Adipose tissue (tissue), 3 donors: ENCODE data around the gene SPTBN2. TPM values are rescaled to one million over a fixed set of nuclear protein-coding genes. Genes with fewer than 3 reads are reported as not detected.

Experiments used
- polyA plus RNA-seq, 3 donors: library from polyadenylated mRNA; stranded (reverse); fragments of 200-250 nt; gene quantifications; one replicate each; pipeline ENCODE4 v1.2.3, GENCODE V29; 2013
- donor health status: healthy with polysubstance abuse.
- donor health status: Bipolar disorder and iron deficiency.
- donor health status: healthy.

Gene SPTBN2
- polyA plus RNA-seq, 3 donors: 0.22 to 22.3 (median 1.5) TPM

Other genes with a start within 250 kb of the SPTBN2 start
- 10 to 100 TPM; 15.1 to 29.0 (median 18.6) TPM for gene DPP3, start 248.8 kb downstream of the SPTBN2 start, polyA plus RNA-seq
- 10 to 100 TPM; 11.5 to 15.5 (median 12.3) TPM for gene BBS1, start 218.6 kb downstream of the SPTBN2 start, polyA plus RNA-seq
- 10 to 100 TPM in 2 of 3 donors, 1 to 10 TPM in 1; 8.2 to 12.2 (median 10.8) TPM for gene ZDHHC24, start 183.2 kb downstream of the SPTBN2 start, polyA plus RNA-seq
- gene ACTN3, start 182.3 kb downstream of the SPTBN2 start, polyA plus RNA-seq: under 1 TPM in 2 of 3 donors, not detected in 1; 0.03 to 0.15 TPM
- gene CTSF, start 160.6 kb downstream of the SPTBN2 start, polyA plus RNA-seq: 10 to 100 TPM; 22.4 to 73.7 (median 40.3) TPM
- under 1 TPM in 2 of 3 donors, not detected in 1; 0.04 to 0.17 TPM for gene CCDC87, start 136.2 kb downstream of the SPTBN2 start, polyA plus RNA-seq
- gene CCS, start 136.0 kb downstream of the SPTBN2 start, polyA plus RNA-seq: 10 to 100 TPM; 33.7 to 45.1 (median 41.2) TPM
- 10 to 100 TPM; 21.1 to 35.3 (median 33.4) TPM for gene RBM14, start 112.6 kb downstream of the SPTBN2 start, polyA plus RNA-seq
- gene RBM4, start 90.5 kb downstream of the SPTBN2 start, polyA plus RNA-seq: 100 to 1,000 TPM in 1 of 3 donors, 10 to 100 TPM in 2; 79.9 to 103 (median 97.5) TPM
- 10 to 100 TPM in 2 of 3 donors, 1 to 10 TPM in 1; 9.5 to 13.5 (median 10.1) TPM for gene RBM4B, start 51.3 kb downstream of the SPTBN2 start, polyA plus RNA-seq
- 10 to 100 TPM in 2 of 3 donors, 1 to 10 TPM in 1; 6.2 to 17.8 (median 15.3) TPM for gene RCE1, start 114.2 kb upstream of the SPTBN2 start, polyA plus RNA-seq
- 10 to 100 TPM in 1 of 3 donors, 1 to 10 TPM in 2; 5.5 to 25.4 (median 7.6) TPM for gene LRFN4, start 127.8 kb upstream of the SPTBN2 start, polyA plus RNA-seq
- 100 to 1,000 TPM in 2 of 3 donors, 10 to 100 TPM in 1; 40.9 to 323 (median 100) TPM for gene PC, start 229.2 kb upstream of the SPTBN2 start, polyA plus RNA-seq
- under 1 TPM; 0.08 to 0.55 (median 0.45) TPM for gene C11orf86, start 246.1 kb upstream of the SPTBN2 start, polyA plus RNA-seq